Activated T-cell treated with anti-CD3 and anti-CD28 coated beads, Interleukin-2, amount 50 U/mL, for 1 hour (primary cell): Measurements from ENCODE around the gene HEMGN.

Experiments used
- DNase-seq: peaks from one replicate; pipeline ENCODE4 v3.0.0-alpha.2; 2020

HEMGN gene

GRCh38 chr9:97892421-97892820 is 45.6 kb downstream of the HEMGN start:
- no peak for DNase-seq

DNA sequence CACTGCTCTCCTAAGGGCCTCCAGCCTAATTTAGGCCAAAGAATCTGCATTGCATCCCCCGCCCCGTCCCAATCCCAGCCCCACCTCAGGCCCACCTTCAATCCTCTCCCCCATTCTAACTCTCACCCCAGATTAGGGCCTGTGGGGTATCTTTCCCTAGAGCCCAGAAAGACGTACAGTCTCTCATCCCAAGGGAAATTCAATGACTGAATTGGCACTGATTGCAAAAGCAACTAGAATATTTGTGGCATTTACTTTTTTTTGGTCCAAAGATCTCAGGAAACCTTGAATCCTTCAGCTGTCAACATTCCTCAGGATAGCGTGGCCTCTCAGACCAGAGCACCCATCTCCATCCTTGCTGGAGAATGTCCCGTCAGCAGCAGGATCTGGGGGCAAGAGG is 46.2 kb downstream of the HEMGN start:
- no peak for DNase-seq

- DNase-seq, result peak; percentile 77
These were observed 47.8 kb downstream of the HEMGN start for GRCh38 chr9:97889941-97890887.

- DNase-seq, result no peak
These were observed 57.6 kb downstream of the HEMGN start for GRCh38 chr9:97880336-97880735.
